GM19099 (cell line): ENCODE data around the gene CDK11A.

Source experiments
- POLR2A ChIP-seq: IDR thresholded peaks from 3 replicates; pipeline ENCODE4 v1.6.1; 2011; ENCODE audit warnings: low read depth; ENCODE audit not compliant: insufficient read length; ENCODE audit errors: extremely low read depth

Gene CDK11A

DNA sequence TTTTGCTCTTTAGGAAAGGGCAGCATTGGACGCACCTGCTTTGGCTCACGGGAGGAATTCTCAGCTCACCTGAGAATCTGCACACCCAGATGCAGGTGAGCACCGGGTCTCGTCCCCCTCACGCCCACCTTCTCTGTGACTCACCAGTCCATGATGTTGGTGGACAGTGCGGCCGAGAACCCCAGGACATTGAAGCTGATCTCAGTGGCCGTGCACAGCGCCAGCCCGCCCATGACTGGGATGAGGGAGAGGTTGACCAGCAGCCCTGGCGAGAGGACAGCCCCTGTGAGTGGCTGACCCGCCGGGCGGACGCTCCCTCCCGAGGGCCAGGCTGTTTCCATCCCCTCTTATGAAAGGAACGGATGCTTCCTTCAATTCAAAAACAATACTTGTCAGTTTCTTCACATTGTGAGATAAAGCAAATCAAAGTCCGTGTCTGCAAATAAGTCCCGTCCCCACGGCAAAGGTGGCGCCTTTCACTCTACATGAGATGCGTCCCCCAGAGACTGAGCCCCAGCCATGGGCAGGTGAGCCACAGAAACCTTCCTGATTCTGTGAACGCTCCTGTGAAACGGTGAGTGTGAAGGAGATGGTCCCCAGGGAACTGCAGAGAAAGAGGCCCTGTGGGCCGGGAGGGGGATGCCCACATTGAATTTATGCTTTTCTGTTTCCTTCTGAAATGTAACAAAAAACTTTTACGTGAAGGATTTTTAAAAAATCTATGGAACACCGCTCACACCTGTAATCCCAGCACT lies 52.6 kb downstream of the CDK11A start:
- no peak for TF ChIP-seq POLR2A

DNA sequence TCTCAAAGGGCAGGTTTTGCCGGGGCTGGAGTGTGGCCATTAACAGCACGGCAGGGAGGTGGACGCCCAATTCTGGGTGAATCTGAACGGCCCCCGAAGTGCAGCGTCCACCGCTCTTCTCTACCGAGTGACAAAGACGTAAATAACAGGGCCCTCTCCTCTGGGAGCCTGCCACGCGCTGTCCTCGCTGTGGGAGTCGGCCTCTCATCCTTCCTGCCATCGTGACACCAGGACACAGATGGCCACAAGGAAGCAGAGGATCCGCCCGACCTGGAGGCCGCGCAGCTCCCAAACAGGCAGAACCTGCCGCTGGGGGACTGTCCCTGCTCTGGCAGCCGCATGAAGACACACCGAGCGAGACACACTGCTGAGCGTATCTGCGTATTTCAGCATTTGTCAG lies 53.3 kb downstream of the CDK11A start:
- no peak for TF ChIP-seq POLR2A

- TF ChIP-seq POLR2A = no peak
These were observed 54.4 kb downstream of the CDK11A start for GRCh38 chr1:1669468-1670440.

DNA sequence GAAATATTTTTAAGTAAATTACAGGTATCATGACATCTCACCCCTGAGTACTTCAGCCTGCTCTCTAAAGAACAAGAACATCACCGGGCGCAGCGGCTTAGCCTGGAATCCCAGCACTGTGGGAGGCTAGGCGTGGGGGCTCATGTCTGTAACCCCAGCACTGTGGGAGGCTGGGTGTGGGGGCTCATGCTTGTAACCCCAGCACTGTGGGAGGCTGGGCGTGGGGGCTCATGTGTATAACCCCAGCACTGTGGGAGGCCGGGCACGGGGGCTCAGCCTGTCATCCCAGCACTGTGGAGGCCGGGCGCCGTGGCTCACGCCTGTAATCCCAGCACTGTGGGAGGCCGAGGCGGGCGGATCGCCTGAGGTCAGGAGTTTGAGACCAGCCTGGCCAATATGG lies 57.6 kb downstream of the CDK11A start:
- no peak for TF ChIP-seq POLR2A

DNA sequence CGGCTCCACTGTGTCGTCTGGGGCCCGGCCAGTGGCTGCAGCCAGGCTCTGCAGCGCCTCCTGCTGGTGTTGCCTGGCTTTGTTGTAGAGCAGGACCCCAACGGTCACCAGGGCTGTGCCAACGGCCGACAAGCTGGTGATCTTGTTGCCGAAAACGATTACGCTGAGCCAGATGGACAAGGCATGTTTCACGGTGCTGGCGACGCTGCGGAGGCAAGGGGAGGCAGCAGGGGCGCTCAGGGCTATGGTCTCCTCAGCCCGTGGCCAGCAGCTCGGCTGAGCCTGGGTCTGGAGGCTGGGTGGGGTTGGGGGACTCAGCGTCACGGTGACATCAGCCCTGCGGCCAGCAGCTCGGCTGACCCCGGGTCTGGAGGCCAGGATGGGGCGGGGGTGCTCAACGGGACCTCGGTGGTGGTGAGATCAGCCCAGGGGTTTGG lies 58.3 kb downstream of the CDK11A start:
- TF ChIP-seq POLR2A = no peak

GRCh38 chr1:1664941-1665814 lies 59.0 kb downstream of the CDK11A start:
- no peak for TF ChIP-seq POLR2A

- peak; percentile 49 for TF ChIP-seq POLR2A
These were observed 65.3 kb downstream of the CDK11A start, which contains the start of gene CDK11B for GRCh38 chr1:1658583-1659549. Gene CDK11B, minus strand, starts transcription at chr1:1659004. Its CDS starts 1,519 bp downstream, at chr1:1657485.
